Camera-type eye (tissue), 1 donor: ENCODE results near the gene ZNF260. TPM values are rescaled to one million over a fixed set of nuclear protein-coding genes. Genes with fewer than 3 reads are reported as not detected.

ENCODE experiments used
- total RNA-seq: library from RNA; depleted of rRNA; stranded (reverse); fragments of >200 nt; gene quantifications from one replicate; pipeline ENCODE4 v1.2.3, GENCODE V29; 2014

Gene ZNF260
- 49.8 TPM for total RNA-seq

GRCh38 chr19:36528194-36528920, at the start of gene ZNF260:
TSS of gene ZNF260 (minus strand) at chr19:36528271. CDS start at chr19:36515238, 13,033 bp downstream.

GRCh38 chr19:36573020-36573894, 45.2 kb upstream of the ZNF260 start, which contains the start of gene ZNF529:
TSS of gene ZNF529 (minus strand) at chr19:36573292. CDS start at chr19:36572346, 946 bp downstream.

GRCh38 chr19:36489118-36489919, 38.8 kb downstream of the ZNF260 start, which contains the start of gene ZNF566:
TSS of gene ZNF566 (minus strand) at chr19:36489561. CDS start at chr19:36476557, 13,004 bp downstream.

Other genes starting within 250 kb of the ZNF260 start
- 33.5 TPM for gene ZFP14, start 149.1 kb downstream of the ZNF260 start, total RNA-seq
- gene ZFP82, start 109.6 kb downstream of the ZNF260 start, total RNA-seq: 32.9 TPM
- 43.4 TPM for gene ZNF566, start 38.7 kb downstream of the ZNF260 start, total RNA-seq
- 48.1 TPM for gene ZNF529, start 45.0 kb upstream of the ZNF260 start, total RNA-seq
- 74.7 TPM for gene ZNF382, start 77.0 kb upstream of the ZNF260 start, total RNA-seq
- gene ZNF461, start 138.6 kb upstream of the ZNF260 start, total RNA-seq: 37.4 TPM
- 20.6 TPM for gene ZNF567, start 159.3 kb upstream of the ZNF260 start, total RNA-seq
- 13.0 TPM for gene ZNF850, start 244.5 kb upstream of the ZNF260 start, total RNA-seq